ENCODE measurements around the gene NDST1. TPM values are rescaled to one million over a fixed set of nuclear protein-coding genes. Genes with fewer than 3 reads are reported as not detected.

The NDST1 gene
- total and polyA plus RNA-seq, 12 donors: 14.8 to 86.1 (median 58.5) TPM

- peaks cover 0 to 52% (median 8%) of the 10 kb centered on the region in 9 donors for H3K36me3 ChIP-seq
- peak overlapping the region in 9 of 10 donors; percentile 10 to 90 (median 73) for H3K27ac ChIP-seq
- no peaks in the 10 kb centered on the region for H3K27me3 ChIP-seq
- DNase-seq (no peak), ATAC-seq (no peak)
- WGBS, 2 donors: 78 to 80% methylated on average over 38 of the region's 38 CpGs
- no peak overlapping the region for H3K4me3 ChIP-seq
- no peak for TF ChIP-seq CTCF (IDR thresholded peaks at IDR 0.05)
- intact Hi-C loops (cut with DNase I): loop anchor here in 7 of 10 donors (5.0 to 10.0 kb wide), 3 partner anchors 34 to 64 kb away; no protein-coding TSS in a partner anchor
- peaks cover 43 to 97% (median 87%) of the 10 kb centered on the region in 9 donors for H3K4me1 ChIP-seq
- H3K9me3 ChIP-seq: no peaks in the 10 kb centered on the region
Measured at GRCh38 chr5:150520747-150521521, 13.0 kb downstream of the NDST1 start.

- no peaks in the 10 kb centered on the region for H3K27me3 ChIP-seq
- H3K9me3 ChIP-seq: no peaks in the 10 kb centered on the region
- peaks cover 38 to 97% (median 82%) of the 10 kb centered on the region in 9 donors for H3K4me1 ChIP-seq
- peak overlapping the region in 9 of 10 donors; percentile 10 to 90 (median 76) for H3K27ac ChIP-seq
- intact Hi-C loops (cut with DNase I): loop anchor here in 7 of 10 donors (5.0 to 10.0 kb wide), 3 partner anchors 34 to 64 kb away; no protein-coding TSS in a partner anchor
- peaks cover 0 to 56% (median 8%) of the 10 kb centered on the region in 9 donors for H3K36me3 ChIP-seq
- no peak for DNase-seq
- WGBS, 2 donors: 93 to 95% methylated on average over 14 of the region's 14 CpGs
- no peak for TF ChIP-seq CTCF (IDR thresholded peaks at IDR 0.05)
- no peak for ATAC-seq
- H3K4me3 ChIP-seq: no peak overlapping the region
Measured at GRCh38 chr5:150521522-150521817, 13.5 kb downstream of the NDST1 start.

- intact Hi-C loops (cut with DNase I): loop anchor here in 9 of 10 donors (2.0 to 10.0 kb wide), 6 partner anchors 33 to 65 kb away; no protein-coding TSS in a partner anchor
- ATAC-seq: no peak
- H3K36me3 ChIP-seq: peaks cover 0 to 59% (median 8%) of the 10 kb centered on the region in 9 donors
- H3K9me3 ChIP-seq: no peaks in the 10 kb centered on the region
- H3K27ac ChIP-seq: peak overlapping the region; percentile 60 to 90 (median 74)
- H3K4me3 ChIP-seq: no peak overlapping the region
- TF ChIP-seq CTCF (IDR thresholded peaks at IDR 0.05): no peak
- DNase-seq: no peak
- whole genome bisulfite sequencing, 2 donors: 85 to 88% methylated on average over 11 of the region's 11 CpGs
- H3K27me3 ChIP-seq: no peaks in the 10 kb centered on the region
- peaks cover 36 to 100% (median 83%) of the 10 kb centered on the region in 9 donors for H3K4me1 ChIP-seq
Measured at GRCh38 chr5:150521939-150522503, 14.1 kb downstream of the NDST1 start.

DNA sequence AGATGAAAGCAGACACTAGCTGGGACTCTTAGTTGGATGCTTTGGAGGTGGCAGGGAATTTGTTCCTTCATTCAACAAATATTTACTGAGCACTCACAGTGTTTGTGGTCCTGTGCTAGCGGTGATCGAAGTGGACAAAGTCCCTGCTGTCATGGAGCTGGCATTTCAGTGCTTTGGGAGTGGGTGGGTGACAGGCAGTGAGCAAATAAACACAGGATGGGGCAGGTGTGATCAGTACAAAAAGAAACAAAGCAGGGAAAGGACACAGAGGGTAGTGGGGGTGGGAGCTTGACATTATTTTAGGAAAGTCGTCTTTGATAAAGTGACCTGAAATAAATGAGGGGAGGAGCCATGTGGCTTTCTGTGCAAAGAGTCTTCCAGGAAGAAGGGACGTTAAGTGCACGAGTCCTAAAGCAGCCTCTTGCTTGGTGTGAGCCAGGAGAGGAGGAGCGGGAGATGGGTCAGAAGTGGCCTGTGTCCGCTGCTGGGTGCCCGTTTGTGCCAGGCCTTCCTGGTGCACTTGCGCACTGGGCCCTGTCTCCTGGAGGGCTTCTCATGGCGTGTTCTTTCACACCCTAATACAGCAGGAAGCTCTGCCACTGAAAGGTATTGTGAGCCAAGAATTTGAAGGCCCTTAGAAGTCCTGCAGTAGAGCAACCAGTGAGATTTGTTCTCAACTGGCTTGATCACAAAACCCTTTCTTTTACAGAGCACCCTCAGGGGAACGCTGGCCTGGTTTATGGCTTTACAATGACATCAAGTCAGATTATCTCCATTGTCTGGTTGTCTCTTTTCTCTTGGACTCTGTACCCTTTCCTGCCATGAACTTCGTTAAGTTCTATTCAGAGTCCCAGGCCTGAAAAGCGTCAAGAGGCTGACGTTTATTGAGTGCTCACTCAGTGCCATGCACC, 14.8 kb downstream of the NDST1 start:
- Histone ChIP-seq H3K36me3 (peaks cover 0 to 66% (median 10%) of the 10 kb centered on the region in 9 donors), H3K9me3 (no peaks in the 10 kb centered on the region), H3K4me1 (peaks cover 34 to 99% (median 76%) of the 10 kb centered on the region in 9 donors), H3K27ac (peak overlapping the region; percentile 60 to 90 (median 74)), H3K4me3 (no peak overlapping the region), H3K27me3 (no peaks in the 10 kb centered on the region)
- TF ChIP-seq CTCF (IDR thresholded peaks at IDR 0.05): no peak
- WGBS, 2 donors: 27 to 34% methylated on average over 14 of the region's 14 CpGs
- DNase-seq (peak; percentile 69 to 77), ATAC-seq (peak; percentile 61 to 92 (median 82))
- intact Hi-C loops (cut with DNase I): loop anchor here in 9 of 10 donors (2.0 to 10.0 kb wide), 6 partner anchors 34 to 65 kb away; no protein-coding TSS in a partner anchor

Data from heart right ventricle (tissue), 16 donors.